Fibroblast of mammary gland (primary cell): ENCODE data around the gene BCLAF1.
"Not testable (repeated sequence)": the region's sequence is repeated elsewhere in the genome, so short reads cannot be mapped to it uniquely, and the experiment has no call there.

ENCODE experiments used
- DNase-seq: peaks from one replicate; pipeline ENCODE4 v3.0.0-alpha.2; 2010; ENCODE audit warnings: low read depth
- H3K4me3 ChIP-seq: 2 replicates; pipeline ENCODE4 v1.5.1; 2011; ENCODE audit warnings: low read depth, mild to moderate bottlenecking, low read length, moderate library complexity; ENCODE audit not compliant: control insufficient read depth
- TF ChIP-seq, protein P1 (sequence below): conservative IDR thresholded peaks from 2 replicates; pipeline ENCODE4 v1.5.1; 2011; ENCODE audit warnings: low read depth, low read length, inconsistent platforms; ENCODE audit not compliant: control insufficient read depth, insufficient read depth

BCLAF1 gene

DNA sequence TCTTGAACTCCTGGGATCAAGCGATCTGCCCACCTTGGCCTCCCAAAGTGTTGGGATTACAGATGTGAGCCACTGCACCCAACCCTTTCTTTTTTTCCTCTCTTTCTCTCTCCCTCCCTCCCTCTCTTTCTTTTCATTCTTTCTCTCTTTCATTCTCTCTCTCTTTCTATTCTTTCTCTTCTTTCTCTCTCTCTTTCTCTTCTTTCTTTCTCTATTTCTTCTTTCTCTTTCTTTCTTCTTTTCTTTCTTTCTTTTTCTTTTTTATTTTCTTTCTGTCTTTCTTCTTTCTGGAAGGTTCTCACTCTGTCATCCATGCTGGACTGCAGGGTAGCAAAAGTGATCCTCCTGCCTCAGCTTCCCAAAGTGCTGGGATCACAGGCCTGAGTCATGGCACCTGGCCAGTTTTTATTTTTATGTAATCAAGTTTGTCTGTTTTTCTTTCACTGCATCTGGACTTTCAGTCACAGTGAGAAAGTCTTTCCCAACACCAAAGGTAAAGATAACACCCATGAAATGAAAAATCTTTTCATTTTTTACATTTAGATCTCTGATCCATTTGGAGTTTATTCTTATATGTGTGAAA, 20.2 kb upstream of the BCLAF1 start:
- TF ChIP-seq, protein P1, sequence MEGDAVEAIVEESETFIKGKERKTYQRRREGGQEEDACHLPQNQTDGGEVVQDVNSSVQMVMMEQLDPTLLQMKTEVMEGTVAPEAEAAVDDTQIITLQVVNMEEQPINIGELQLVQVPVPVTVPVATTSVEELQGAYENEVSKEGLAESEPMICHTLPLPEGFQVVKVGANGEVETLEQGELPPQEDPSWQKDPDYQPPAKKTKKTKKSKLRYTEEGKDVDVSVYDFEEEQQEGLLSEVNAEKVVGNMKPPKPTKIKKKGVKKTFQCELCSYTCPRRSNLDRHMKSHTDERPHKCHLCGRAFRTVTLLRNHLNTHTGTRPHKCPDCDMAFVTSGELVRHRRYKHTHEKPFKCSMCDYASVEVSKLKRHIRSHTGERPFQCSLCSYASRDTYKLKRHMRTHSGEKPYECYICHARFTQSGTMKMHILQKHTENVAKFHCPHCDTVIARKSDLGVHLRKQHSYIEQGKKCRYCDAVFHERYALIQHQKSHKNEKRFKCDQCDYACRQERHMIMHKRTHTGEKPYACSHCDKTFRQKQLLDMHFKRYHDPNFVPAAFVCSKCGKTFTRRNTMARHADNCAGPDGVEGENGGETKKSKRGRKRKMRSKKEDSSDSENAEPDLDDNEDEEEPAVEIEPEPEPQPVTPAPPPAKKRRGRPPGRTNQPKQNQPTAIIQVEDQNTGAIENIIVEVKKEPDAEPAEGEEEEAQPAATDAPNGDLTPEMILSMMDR, result no peak
- H3K4me3 ChIP-seq, result no peak overlapping the region
- no peak for DNase-seq

DNA sequence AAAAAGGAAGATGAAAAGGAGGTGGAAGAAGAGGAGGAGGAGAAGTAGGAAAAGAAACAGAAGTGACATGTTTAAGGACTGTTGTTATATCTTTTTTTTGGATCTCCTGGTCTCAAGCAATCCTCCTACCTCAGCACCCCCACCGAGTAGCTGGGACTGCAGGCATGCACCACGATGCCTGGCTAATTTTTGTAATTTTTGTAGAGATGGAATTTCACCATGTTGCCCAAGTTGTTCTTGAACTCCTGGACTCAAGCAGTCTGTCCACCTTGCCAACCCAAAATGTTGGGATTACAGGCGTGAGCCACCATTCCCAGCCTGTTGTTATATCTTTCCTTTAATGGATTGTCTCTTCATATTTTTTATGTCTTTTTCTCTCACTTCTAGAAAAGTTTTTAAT, 19.5 kb upstream of the BCLAF1 start:
- no peak for DNase-seq
- H3K4me3 ChIP-seq, result no peak overlapping the region
- TF ChIP-seq, protein P1, result no peak

DNA sequence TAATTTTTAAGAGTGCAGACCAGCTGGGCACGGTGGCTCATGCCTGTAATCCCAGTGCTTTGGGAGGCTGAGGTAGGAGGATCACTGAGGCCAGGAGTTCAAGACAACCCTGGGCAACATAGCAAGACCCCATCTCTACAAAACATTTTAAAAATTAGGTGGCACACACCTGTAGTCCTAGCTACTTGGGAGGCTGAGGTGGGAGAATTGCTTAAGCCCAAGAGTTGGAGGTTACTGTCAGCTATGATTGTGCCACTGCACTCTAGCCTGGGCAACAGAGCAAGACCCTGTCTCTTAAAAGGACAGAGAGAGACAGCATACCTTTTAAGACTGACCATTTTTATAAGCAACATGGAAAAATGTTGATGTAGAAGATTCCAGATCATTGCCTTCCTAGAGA, 18.8 kb upstream of the BCLAF1 start:
- not testable (repeated sequence) for DNase-seq, H3K4me3 ChIP-seq

DNA sequence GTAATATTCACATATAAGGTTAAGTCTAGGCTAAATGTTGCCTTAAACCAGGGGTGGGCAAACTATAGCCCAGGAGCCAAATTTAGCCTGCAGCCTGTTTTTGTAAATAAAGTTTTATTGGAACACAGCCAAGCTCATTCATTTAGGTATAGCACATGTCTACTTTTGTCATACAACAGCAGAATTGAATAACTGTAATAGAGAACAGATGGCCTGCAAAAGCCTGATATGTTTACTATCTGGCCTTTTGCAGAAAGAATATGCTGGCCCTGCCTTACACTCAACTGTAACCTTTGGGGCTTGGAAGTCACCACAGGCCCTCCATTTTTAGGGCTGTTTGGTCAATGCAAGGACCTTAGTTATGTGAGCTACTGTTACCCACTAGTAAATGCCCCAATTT, 17.7 kb upstream of the BCLAF1 start:
- TF ChIP-seq, protein P1, result no peak
- no peak overlapping the region for H3K4me3 ChIP-seq
- DNase-seq, result no peak

DNA sequence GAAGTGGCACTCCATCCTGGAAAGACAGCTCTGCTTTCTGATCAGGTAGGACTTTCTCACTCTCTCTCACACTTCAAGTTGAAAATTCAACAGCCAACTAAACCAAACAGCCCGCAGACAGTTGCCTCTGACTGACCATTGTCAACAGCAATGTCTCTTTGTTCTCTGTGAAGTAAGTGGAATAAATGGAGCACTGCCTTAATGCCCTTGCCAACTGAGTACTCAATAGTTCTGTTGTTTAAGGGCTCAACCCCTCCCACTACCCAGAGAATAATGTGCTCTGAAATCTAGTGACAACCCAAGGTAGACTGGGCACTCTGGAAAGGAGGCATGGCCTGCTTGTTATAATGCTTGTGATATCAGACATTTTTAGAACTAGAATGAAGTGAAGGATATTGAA, 16.8 kb upstream of the BCLAF1 start:
- H3K4me3 ChIP-seq, result no peak overlapping the region
- TF ChIP-seq, protein P1, result no peak
- no peak for DNase-seq

DNA sequence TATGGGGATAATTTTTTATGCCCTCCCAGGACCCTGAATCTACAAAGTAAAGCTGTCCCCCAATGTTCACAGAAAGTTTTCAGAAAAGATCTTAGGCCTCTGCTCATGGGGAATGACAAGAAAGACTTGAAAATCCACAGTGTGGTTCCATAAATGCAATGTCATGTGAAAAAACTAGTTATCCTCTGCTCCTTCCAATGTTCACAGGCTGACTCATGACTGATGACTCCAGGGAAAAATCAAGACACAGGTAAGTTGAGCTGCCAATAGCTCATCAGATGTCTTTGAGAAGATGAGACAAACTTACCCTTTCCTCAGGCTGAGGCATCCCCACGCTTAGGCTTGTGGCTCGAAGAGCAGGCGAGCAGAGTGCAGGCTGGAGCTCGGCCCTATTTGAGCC, 14.8 kb upstream of the BCLAF1 start:
- no peak overlapping the region for H3K4me3 ChIP-seq
- TF ChIP-seq, protein P1, result no peak
- DNase-seq, result no peak

DNA sequence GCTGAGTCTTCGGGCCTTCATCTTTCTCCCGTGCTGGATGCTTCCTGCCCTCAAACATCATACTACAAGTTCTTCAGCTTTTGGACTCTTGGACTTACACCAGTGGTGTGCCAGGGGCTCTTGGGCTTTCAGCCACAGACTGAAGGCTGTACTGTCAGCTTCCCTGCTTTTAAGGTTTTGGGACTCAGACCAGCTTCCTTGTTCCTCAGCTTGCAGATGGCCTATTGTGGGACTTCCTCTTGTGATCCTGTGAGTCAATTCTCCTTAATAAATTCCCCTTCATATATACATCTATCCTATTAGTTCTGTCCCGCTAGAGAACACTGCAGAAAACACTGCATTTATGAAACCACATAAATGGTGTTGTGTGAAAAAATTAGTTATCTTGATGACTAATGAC, 13.9 kb upstream of the BCLAF1 start:
- DNase-seq, result no peak
- TF ChIP-seq, protein P1, result no peak
- H3K4me3 ChIP-seq, result no peak overlapping the region
